SU-DHL-6 (cell line): Measurements from ENCODE around the gene CDH13.

Experiments
- H2AFZ ChIP-seq: fragments of 200-600 bp; sonication (generic); 2 replicates; pipeline ENCODE4 v1.6.1; 2014; ENCODE audit warnings: low read depth, mild to moderate bottlenecking, moderate library complexity, mixed read lengths, antibody characterized with exemption, low read length; ENCODE audit not compliant: severe bottlenecking
- H3F3A ChIP-seq: fragments of 200-600 bp; shearing (Covaris generic); 2 replicates; pipeline ENCODE4 v1.6.0; 2016; ENCODE audit warnings: antibody characterized with exemption, mild to moderate bottlenecking; ENCODE audit not compliant: insufficient read depth
- H3K27ac ChIP-seq: fragments of 200-600 bp; sonication (generic); 2 replicates; pipeline ENCODE4 v1.5.1; 2016; ENCODE audit warnings: low read depth, mild to moderate bottlenecking, low read length, moderate library complexity, mixed read lengths
- H3K27me3 ChIP-seq: fragments of 200-600 bp; sonication (generic), shearing (Covaris generic); 2 replicates; pipeline ENCODE4 v1.6.0; 2014; ENCODE audit warnings: mild to moderate bottlenecking, low read length
- H3K36me3 ChIP-seq: fragments of 200-600 bp; sonication (generic); 2 replicates; pipeline ENCODE4 v1.6.1; 2014; ENCODE audit warnings: mild to moderate bottlenecking, low read length, mixed read lengths
- H3K4me2 ChIP-seq: fragments of 300-600, 200-600 bp; shearing (Covaris generic), sonication (generic); 2 replicates; pipeline ENCODE4 v1.6.0; 2014; ENCODE audit warnings: low read length, low read depth, mild to moderate bottlenecking; ENCODE audit not compliant: poor library complexity, severe bottlenecking
- H3K4me3 ChIP-seq: fragments of 200-600 bp; sonication (generic); 2 replicates; pipeline ENCODE4 v1.5.1; 2014; ENCODE audit warnings: antibody characterized with exemption, low read length, mild to moderate bottlenecking, mixed read lengths; ENCODE audit not compliant: insufficient read depth, poor library complexity, severe bottlenecking
- H3K79me2 ChIP-seq: fragments of 200-600 bp; sonication (generic); 2 replicates; pipeline ENCODE4 v1.6.1; 2014; ENCODE audit warnings: mild to moderate bottlenecking, low read length, moderate library complexity; ENCODE audit not compliant: insufficient read depth
- H3K9ac ChIP-seq: fragments of 200-600 bp; sonication (generic); 2 replicates; pipeline ENCODE4 v1.7.0; 2014; ENCODE audit warnings: mild to moderate bottlenecking, low read length
- H3K9me2 ChIP-seq: fragments of 200-600 bp; sonication (generic); replicated peaks from 2 replicates; pipeline ENCODE4 v1.6.1; 2014; ENCODE audit warnings: low read length; ENCODE audit not compliant: insufficient read depth
- H3K9me3 ChIP-seq: fragments of 200-600 bp; sonication (generic); 2 replicates; pipeline ENCODE4 v1.6.1; 2014; ENCODE audit warnings: low read length, mixed read lengths; ENCODE audit not compliant: insufficient read depth
- H4K20me1 ChIP-seq: fragments of 200-600 bp; sonication (generic); 2 replicates; pipeline ENCODE4 v1.6.1; 2014; ENCODE audit warnings: low read depth, mild to moderate bottlenecking, antibody characterized with exemption, low read length, moderate library complexity, mixed read lengths
- EZH2phosphoT487 ChIP-seq: fragments of 200-600 bp; sonication (generic), shearing (Covaris generic); conservative IDR thresholded peaks from 2 replicates; pipeline ENCODE4 v1.6.1; 2018; ENCODE audit warnings: mild to moderate bottlenecking, antibody characterized with exemption, low read length, moderate library complexity, mixed read lengths
- TF ChIP-seq, protein P1 (sequence below): fragments of 200-600 bp; sonication (generic); IDR thresholded peaks from one replicate; pipeline ENCODE4 v1.5.1; 2017; ENCODE audit warnings: antibody characterized with exemption, mild to moderate bottlenecking, low read length, moderate library complexity; ENCODE audit not compliant: insufficient read depth, poor library complexity, severe bottlenecking

Gene CDH13

GRCh38 chr16:83602761-83603722, 976.3 kb downstream of the CDH13 start:
- Histone ChIP-seq H3K9ac (no peak overlapping the region), H3F3A (no peaks in the 10 kb centered on the region), H3K36me3 (no peaks in the 10 kb centered on the region), H3K9me2 (no peaks in the 10 kb centered on the region), H2AFZ (no peak overlapping the region), H3K4me2 (no peak overlapping the region), H3K27ac (no peak overlapping the region), H3K27me3 (no peaks in the 10 kb centered on the region), H3K9me3 (no peaks in the 10 kb centered on the region), H4K20me1 (no peaks in the 10 kb centered on the region), H3K4me3 (no peak overlapping the region), H3K79me2 (no peaks in the 10 kb centered on the region)
- no peak for TF ChIP-seq EZH2phosphoT487
- TF ChIP-seq, protein P1, sequence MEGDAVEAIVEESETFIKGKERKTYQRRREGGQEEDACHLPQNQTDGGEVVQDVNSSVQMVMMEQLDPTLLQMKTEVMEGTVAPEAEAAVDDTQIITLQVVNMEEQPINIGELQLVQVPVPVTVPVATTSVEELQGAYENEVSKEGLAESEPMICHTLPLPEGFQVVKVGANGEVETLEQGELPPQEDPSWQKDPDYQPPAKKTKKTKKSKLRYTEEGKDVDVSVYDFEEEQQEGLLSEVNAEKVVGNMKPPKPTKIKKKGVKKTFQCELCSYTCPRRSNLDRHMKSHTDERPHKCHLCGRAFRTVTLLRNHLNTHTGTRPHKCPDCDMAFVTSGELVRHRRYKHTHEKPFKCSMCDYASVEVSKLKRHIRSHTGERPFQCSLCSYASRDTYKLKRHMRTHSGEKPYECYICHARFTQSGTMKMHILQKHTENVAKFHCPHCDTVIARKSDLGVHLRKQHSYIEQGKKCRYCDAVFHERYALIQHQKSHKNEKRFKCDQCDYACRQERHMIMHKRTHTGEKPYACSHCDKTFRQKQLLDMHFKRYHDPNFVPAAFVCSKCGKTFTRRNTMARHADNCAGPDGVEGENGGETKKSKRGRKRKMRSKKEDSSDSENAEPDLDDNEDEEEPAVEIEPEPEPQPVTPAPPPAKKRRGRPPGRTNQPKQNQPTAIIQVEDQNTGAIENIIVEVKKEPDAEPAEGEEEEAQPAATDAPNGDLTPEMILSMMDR = no peak

DNA sequence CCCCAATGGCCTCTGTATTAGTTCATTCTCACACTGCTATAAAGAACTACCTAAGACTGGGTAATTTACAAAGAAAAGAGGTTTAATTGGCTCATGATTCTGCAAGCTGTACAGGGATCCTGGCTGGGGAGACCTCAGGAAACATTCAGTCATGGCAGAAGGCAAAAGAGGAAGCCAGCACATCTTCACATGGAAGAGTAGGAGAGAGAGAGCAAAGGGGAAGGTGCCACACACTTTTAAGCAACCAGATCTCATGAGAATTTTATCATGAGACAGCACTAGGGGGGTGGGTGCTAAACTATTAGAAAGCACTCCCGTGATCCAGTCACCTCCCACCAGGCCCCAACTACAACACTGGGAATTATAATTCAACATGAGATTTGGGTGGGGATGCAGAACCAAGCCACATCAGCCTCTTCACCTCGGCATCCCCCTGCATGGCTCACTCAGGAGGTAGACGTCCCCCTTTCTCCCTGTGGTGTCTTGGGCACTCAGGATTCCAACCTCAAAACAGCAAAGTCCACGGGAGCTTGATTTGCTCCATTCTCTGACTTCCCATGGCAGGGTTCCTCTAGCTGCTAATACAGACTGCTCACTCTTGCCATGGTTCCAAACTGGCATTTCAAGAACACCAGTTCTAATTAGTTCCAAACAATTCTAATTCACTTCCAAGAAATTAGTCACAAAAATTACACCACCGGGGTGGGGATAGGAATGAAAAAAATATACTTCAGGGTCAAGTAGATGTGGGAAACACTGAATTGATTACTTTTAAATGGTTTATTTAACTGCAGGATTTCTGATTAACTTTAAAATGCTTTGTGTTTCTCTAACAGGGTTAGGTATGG, 977.2 kb downstream of the CDH13 start:
- Histone ChIP-seq H3K4me2 (no peak overlapping the region), H3K27ac (no peak overlapping the region), H3K79me2 (no peaks in the 10 kb centered on the region), H3K36me3 (no peaks in the 10 kb centered on the region), H3K9ac (no peak overlapping the region), H3F3A (no peaks in the 10 kb centered on the region), H3K27me3 (no peaks in the 10 kb centered on the region), H2AFZ (no peak overlapping the region), H4K20me1 (no peaks in the 10 kb centered on the region), H3K4me3 (no peak overlapping the region), H3K9me2 (no peaks in the 10 kb centered on the region), H3K9me3 (no peaks in the 10 kb centered on the region)
- TF ChIP-seq, protein P1 = no peak
- TF ChIP-seq EZH2phosphoT487 = no peak

GRCh38 chr16:83606486-83607030, 979.8 kb downstream of the CDH13 start:
- Histone ChIP-seq H3K27me3 (no peaks in the 10 kb centered on the region), H3K4me2 (no peak overlapping the region), H3K9me3 (no peaks in the 10 kb centered on the region), H3K36me3 (no peaks in the 10 kb centered on the region), H3K27ac (no peak overlapping the region), H2AFZ (no peak overlapping the region), H4K20me1 (no peaks in the 10 kb centered on the region), H3K79me2 (no peaks in the 10 kb centered on the region), H3K9me2 (no peaks in the 10 kb centered on the region), H3F3A (no peaks in the 10 kb centered on the region), H3K4me3 (no peak overlapping the region), H3K9ac (no peak overlapping the region)
- TF ChIP-seq EZH2phosphoT487 = no peak
